T47D (cell line): ENCODE results near the gene CIITA.
"Not testable (repeated sequence)": the region's sequence is repeated elsewhere in the genome, so short reads cannot be mapped to it uniquely, and the experiment has no call there.

Source experiments
- DNase-seq, 2 experiments: peaks; one replicate each; pipeline versions ENCODE4 v3.0.0 to v3.0.0-alpha.2; 2011 to 2012; ENCODE audit warnings: low read depth in 1 of 2, low spot score in 1 of 2
- JUND ChIP-seq: IDR thresholded peaks from 2 replicates; pipeline ENCODE4 v1.6.1; 2012; ENCODE audit warnings: low read depth
- in situ Hi-C: cut with HindIII; loops from 2 replicates; pipeline ENCODE4 v1.10.0; 2016; ENCODE audit warnings: low sequenced_read_pairs, low pct_unique_long_range_greater_than_20kb

Gene CIITA

DNA sequence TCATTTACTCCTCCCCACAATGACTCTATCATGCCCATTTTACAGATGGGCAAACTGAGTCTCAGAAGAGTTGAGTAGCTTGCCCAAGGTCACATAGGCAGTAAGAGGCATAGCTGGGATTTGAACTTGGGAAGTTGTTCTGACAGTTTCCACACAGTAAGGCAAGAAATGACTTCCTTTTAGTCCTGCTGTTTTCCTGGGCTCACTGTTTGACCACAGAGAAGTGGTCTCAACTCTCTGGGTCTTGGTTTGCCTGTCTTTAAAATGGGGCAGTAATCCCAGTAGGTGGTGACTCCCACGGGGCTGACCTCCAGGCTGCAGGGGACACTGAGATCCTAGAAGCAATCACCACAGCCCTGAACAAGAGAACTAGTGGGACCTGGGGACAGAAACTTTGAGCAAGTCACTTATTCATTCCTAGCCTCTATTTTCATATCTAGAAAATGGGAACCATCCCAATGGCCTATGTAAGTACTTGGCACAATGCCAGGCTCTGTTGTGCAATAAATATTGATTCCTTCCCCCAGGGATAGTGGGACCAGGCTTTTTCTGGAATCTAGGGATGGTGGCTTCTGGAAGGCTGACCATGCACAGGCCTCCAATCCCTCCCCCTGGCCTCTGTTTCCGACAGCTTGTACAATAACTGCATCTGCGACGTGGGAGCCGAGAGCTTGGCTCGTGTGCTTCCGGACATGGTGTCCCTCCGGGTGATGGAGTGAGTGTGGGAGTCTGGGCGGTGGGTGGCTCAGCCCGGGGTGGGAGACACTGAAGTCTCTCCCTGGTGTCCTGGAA, 44.7 kb downstream of the CIITA start:
- in situ Hi-C loops: no loop called here
- TF ChIP-seq JUND: no peak
- DNase-seq: peak in 1 of 2 experiments; percentile 19

GRCh38 chr16:10922328-10923145, 45.5 kb downstream of the CIITA start:
- no peak for DNase-seq
- in situ Hi-C loops: no loop called here
- TF ChIP-seq JUND: no peak

DNA sequence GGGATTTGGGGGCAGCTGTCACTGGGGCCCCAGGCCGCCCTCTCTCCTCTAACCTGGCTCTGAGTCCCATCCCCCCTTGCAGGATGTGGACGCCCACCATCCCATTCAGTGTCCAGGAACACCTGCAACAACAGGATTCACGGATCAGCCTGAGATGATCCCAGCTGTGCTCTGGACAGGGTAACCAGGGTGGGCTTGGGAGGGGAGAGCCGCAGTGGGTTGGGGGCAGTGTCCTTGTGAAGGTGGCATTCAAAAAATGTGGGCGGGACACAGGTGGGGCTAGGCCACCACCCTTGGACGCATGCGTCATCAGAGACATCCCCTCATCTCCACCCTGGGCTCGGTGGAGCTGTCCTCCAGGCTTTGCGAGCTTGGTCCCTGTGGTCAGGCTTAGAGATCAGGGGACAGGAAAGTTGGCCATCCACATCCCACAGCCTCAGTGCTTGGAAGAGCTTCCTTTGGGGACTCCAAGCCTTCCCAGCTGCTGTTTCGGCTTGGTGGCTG, 46.2 kb downstream of the CIITA start:
- in situ Hi-C loops: no loop called here
- TF ChIP-seq JUND: no peak
- DNase-seq: no peak

- TF ChIP-seq JUND: no peak
- in situ Hi-C loops: no loop called here
- no peak for DNase-seq
Observed at GRCh38 chr16:10923650-10924214, 46.7 kb downstream of the CIITA start.

DNA sequence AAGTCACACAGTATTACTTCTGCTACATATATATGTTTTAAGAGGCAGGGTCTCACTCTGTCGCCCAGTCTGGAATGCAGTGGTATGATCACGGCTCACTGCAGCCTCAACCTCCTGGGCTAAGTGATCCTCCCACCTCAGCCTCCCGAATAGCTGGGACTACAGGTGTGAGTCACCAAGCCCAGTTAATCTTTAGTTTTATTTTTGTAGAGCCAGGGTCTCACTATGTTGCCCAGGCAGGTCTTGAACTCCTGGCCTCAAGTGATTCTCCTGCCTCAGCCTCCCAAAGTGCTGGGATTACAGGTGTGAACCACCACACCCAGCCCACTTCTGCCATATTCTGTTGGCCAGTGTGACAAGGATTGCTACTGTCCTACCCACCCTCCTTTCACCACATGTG, 48.3 kb downstream of the CIITA start:
- in situ Hi-C loops: not testable (repeated sequence)

GRCh38 chr16:10926094-10926493, 49.1 kb downstream of the CIITA start:
- no peak for TF ChIP-seq JUND
- DNase-seq: no peak
- in situ Hi-C loops: no loop called here

More for the DNA sequence above, 48.3 kb downstream of the CIITA start:
- DNase-seq: not testable (repeated sequence)

GRCh38 chr16:10926867-10927266, 49.9 kb downstream of the CIITA start:
- TF ChIP-seq JUND: no peak
- DNase-seq: no peak
- in situ Hi-C loops: no loop called here

- in situ Hi-C loops: no loop called here
Observed at GRCh38 chr16:10927497-10928112, 50.6 kb downstream of the CIITA start.

DNA sequence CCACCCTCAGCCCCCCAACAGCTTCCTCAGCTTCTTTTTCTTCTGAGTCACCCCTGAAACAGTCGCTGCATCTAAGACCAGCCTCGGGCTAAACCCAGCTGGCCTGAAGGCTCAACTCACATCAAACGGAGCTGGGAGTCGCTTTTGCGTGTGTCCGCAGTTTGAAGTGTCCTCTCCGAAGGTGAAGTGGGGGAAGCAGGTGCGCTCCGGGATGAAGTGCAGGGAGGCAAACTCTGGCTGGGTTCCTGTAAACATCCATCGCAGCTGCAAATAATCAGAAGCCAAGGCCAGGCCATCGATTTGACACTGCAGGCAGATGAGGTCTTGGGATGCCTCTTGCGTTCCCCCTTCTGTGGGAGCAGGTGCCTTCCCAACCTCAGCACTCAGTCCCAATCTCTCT, 52.1 kb downstream of the CIITA start:
- in situ Hi-C loops, DNase-seq: not testable (repeated sequence)

More at GRCh38 chr16:10927497-10928112, 50.6 kb downstream of the CIITA start:
- no peak for TF ChIP-seq JUND
- no peak for DNase-seq

- TF ChIP-seq JUND: no peak
- no peak for DNase-seq
- in situ Hi-C loops: no loop called here
Observed at GRCh38 chr16:10929853-10930754, 53.1 kb downstream of the CIITA start.

GRCh38 chr16:10930755-10931093, 53.7 kb downstream of the CIITA start:
- in situ Hi-C loops: no loop called here
- DNase-seq: no peak
- no peak for TF ChIP-seq JUND

DNA sequence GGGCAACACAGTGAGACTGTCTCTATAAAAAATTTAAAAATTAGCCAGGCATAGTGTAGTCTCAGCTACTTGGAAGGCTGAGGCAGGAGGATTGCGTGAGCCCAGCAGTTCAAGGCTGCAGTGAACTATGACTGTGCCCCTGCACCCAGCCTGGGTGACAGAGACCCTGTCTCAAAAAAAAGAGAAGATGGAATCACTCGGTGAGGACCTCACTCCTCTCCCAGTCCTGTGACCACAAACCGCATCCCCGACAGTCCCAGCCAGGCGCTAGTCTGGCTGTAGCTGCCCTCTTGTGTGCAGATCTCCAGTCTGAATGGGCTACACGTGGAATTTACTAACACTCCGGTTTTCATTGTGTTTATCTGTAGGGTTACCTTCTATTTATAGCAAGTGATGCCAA, 54.1 kb downstream of the CIITA start:
- DNase-seq: no peak
- TF ChIP-seq JUND: no peak
- in situ Hi-C loops: no loop called here
